HUES64 (cell line): ENCODE data around the gene RPS6KA1.
"Not testable (repeated sequence)": the region's sequence is repeated elsewhere in the genome, so short reads cannot be mapped to it uniquely, and the experiment has no call there.

Experiments
- H3K27ac ChIP-seq: 2 replicates; pipeline ENCODE4 v1.7.0; 2013; ENCODE audit warnings: low read depth, low read length, inconsistent platforms
- H3K27me3 ChIP-seq: 2 replicates; pipeline ENCODE4 v1.6.1; 2013; ENCODE audit warnings: mild to moderate bottlenecking, low read length; ENCODE audit not compliant: insufficient read depth
- H3K36me3 ChIP-seq: 2 replicates; pipeline ENCODE4 v1.6.1; 2013; ENCODE audit warnings: mild to moderate bottlenecking, low read length; ENCODE audit not compliant: insufficient read depth
- H3K4me1 ChIP-seq: 2 replicates; pipeline ENCODE4 v1.6.1; 2013; ENCODE audit warnings: mild to moderate bottlenecking, low read length, moderate library complexity; ENCODE audit not compliant: insufficient read depth
- H3K4me3 ChIP-seq: 2 replicates; pipeline ENCODE4 v1.5.1; 2013; ENCODE audit warnings: mild to moderate bottlenecking, low read length, moderate library complexity
- H3K9ac ChIP-seq: 2 replicates; pipeline ENCODE4 v1.6.1; 2013; ENCODE audit warnings: mild to moderate bottlenecking, low read depth, low read length
- H3K9me3 ChIP-seq: 2 replicates; pipeline ENCODE4 v1.6.1; 2013; ENCODE audit warnings: low read depth, low read length; ENCODE audit not compliant: insufficient read depth
- WGBS: fragments of 150-250, 120-280 bp; methylation state at CpG from one replicate; pipeline ENCODE4 v1.1.7; 2013; ENCODE audit warnings: missing lambda C conversion rate; 5-methylcytosine and 5-hydroxymethylcytosine counted together

The RPS6KA1 gene

DNA sequence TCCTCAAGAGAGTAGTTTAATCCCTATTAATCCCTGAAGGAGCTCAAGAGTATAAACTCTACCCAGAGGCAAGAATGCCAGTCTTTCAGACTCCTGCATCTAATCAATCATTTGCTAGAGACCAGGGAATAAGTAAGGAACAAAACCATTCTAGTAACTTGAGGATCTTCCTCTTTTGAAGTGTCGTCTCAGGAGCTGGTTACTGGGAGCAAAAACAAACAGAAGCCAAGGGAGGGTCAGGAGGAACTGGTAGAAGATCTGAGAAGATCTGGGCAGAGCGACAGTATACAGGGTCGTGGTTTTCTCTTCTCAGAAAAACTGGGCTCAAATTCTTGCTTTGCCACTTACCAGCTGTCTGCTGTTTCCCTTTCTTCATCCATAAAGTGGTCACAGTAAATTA is 69.3 kb downstream of the RPS6KA1 start:
- Histone ChIP-seq H3K4me1 (peaks cover 9% of the 10 kb centered on the region), H3K4me3 (no peak overlapping the region), H3K36me3 (no peaks in the 10 kb centered on the region), H3K27ac (no peak overlapping the region), H3K9ac (no peak overlapping the region), H3K27me3 (no peaks in the 10 kb centered on the region), H3K9me3 (no peaks in the 10 kb centered on the region)
- 72% methylated on average over 3 of the region's 3 CpGs for WGBS

DNA sequence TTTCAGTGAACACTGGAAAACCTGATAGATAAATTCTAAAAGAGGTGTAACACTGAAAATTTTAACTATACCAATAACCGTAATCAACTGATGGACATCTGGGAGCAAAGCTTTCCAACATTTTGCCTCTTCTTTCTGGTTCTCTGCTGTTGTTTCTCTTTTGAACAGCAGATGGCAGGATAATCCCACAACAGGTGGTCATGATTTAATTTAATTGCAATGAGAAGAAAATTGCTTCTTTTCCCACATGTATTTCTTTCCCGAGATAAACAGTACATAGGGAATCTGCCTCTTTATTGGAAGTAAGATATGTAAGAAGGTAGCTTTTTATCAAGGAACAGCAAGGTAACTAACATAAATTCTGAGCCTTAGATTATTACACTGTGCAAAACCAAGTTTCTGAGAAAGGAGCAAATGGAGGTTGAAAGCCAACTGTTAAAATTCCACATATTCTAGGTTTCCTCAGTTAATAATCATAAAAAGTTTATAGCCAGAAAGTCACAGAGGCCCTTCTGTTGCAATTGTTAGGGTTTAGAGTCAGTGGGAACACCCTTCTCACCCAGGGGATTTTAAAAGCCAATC is 72.9 kb downstream of the RPS6KA1 start:
- H3K27me3 ChIP-seq = no peaks in the 10 kb centered on the region
- no peak overlapping the region for H3K27ac ChIP-seq
- H3K4me1 ChIP-seq = peaks cover 21% of the 10 kb centered on the region
- WGBS = 62% methylated on average over 1 of the region's 2 CpGs
- H3K9me3 ChIP-seq = no peaks in the 10 kb centered on the region
- H3K36me3 ChIP-seq = no peaks in the 10 kb centered on the region
- no peak overlapping the region for H3K9ac ChIP-seq
- no peak overlapping the region for H3K4me3 ChIP-seq

DNA sequence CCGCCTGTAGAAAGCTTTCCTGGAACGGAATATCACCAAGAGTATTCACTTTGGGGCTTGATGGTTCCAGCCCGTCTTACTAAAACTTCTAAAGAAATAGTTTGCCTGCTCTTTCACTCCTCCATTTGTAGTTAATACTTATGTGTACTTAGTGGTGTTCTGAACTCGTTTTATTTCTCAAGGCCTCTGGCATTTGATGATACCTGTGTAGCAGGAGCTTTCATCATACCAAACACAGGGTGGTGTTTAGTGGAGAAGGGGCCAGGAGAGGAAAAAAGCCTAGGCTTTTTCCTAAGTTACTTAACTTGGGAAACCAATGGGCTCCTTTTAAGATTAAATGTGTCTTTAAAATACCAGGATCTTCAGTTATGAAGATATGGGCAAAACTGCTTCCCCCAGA is 74.3 kb downstream of the RPS6KA1 start:
- 95% methylated on average over 4 of the region's 4 CpGs for WGBS
- Histone ChIP-seq H3K9ac (no peak overlapping the region), H3K27me3 (no peaks in the 10 kb centered on the region), H3K27ac (no peak overlapping the region), H3K9me3 (no peaks in the 10 kb centered on the region), H3K4me3 (no peak overlapping the region), H3K36me3 (no peaks in the 10 kb centered on the region), H3K4me1 (peaks cover 21% of the 10 kb centered on the region)

DNA sequence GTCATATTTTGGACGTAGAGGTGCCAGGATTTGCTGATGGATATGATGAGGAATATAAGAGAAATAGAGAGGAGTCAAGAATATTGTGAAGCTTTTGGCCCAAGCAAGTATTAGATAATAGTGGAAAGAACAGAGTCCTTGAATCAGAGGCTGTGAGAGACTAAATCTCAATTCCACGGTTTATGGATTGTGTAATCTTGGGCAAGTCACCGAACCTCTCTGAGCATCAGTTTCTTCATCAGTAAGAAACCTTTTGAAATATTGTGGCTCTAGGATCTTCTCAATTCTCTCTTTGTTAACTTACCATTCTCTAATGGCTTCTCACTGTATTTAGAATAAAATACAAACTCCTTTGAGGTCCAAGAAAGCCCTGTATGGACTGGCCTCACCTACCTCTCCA is 77.6 kb downstream of the RPS6KA1 start:
- Histone ChIP-seq H3K9ac (no peak overlapping the region), H3K4me3 (no peak overlapping the region), H3K4me1 (peaks cover 32% of the 10 kb centered on the region), H3K36me3 (no peaks in the 10 kb centered on the region), H3K27me3 (no peaks in the 10 kb centered on the region), H3K27ac (no peak overlapping the region), H3K9me3 (no peaks in the 10 kb centered on the region)
- WGBS = 95% methylated on average over 3 of the region's 3 CpGs

DNA sequence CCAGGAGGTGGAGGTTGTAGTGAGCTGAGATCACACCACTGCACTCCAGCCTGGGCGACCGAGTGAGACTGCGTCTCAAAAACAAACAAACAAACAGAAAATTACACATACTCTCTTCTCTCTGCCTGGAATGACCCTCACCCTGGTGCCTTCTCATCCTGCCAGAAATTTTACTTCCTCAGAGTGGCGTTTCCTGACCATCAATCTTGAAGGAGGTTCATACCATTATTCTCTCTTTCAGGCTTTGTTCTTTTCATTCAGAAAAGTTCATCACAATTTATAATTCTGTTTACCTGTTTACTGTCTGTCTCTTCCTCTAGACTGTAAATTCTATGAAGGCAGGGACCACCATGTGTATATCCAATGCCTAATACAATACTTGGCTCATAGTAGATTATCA is 79.3 kb downstream of the RPS6KA1 start:
- 91% methylated on average over 4 of the region's 4 CpGs for WGBS
- Histone ChIP-seq H3K4me3 (no peak overlapping the region), H3K36me3 (no peaks in the 10 kb centered on the region), H3K4me1 (peaks cover 22% of the 10 kb centered on the region; the same call in 1 of the 2 replicates), H3K9ac (no peak overlapping the region), H3K9me3 (no peaks in the 10 kb centered on the region), H3K27me3 (no peaks in the 10 kb centered on the region), H3K27ac (no peak overlapping the region)

DNA sequence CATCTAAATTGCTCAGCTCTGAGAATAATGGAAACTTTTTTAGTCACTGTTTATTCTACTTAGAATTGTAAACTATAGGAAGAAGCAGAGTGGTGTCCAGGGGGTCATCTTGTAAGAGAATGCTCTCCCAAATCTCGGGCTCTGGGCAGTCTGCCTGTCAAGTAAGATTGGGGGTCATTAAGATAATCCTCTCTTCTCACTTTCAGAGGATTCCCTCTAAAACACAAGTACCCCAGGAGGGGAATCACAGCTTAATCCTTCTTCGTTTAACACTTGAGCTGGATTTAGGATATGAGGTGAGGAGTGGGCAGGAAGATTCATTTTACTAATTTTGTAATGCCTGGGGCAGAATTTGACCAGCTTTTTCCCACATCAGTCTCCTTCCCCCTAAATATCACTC is 81.2 kb downstream of the RPS6KA1 start:
- H3K36me3 ChIP-seq = no peaks in the 10 kb centered on the region

DNA sequence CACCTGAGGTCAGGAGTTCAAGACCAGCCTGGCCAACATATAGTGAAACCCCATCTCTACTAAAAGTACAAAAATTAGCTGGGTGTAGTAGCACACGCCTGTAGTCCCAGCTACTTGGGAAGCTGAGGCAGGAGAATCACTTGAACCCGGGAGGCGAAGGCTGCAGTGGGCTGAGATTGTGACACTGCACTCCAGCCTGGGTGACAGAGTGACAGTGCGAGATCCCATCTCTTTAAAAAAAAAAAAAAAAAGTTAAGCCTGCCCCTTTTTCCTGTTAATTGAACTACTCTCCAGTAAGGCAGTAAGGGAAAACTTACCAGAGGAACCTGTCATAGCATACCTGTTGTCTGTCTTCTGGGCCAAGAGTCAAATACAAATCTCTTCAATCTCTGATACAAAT is 83.1 kb downstream of the RPS6KA1 start:
- not testable (repeated sequence) for H3K9me3 ChIP-seq, H3K36me3 ChIP-seq, H3K27me3 ChIP-seq, H3K4me3 ChIP-seq, H3K27ac ChIP-seq, H3K9ac ChIP-seq
- H3K4me1 ChIP-seq = peaks cover 15% of the 10 kb centered on the region
- 91% methylated on average over 4 of the region's 4 CpGs for WGBS

More for the DNA sequence above, 81.2 kb downstream of the RPS6KA1 start:
- H3K27ac ChIP-seq = no peak overlapping the region
- H3K27me3 ChIP-seq = no peaks in the 10 kb centered on the region
- H3K9ac ChIP-seq = no peak overlapping the region
- no peak overlapping the region for H3K4me3 ChIP-seq
- H3K9me3 ChIP-seq = no peaks in the 10 kb centered on the region
- peaks cover 15% of the 10 kb centered on the region for H3K4me1 ChIP-seq
- no CpG with 5 or more reads among the region's 2 CpGs for WGBS

DNA sequence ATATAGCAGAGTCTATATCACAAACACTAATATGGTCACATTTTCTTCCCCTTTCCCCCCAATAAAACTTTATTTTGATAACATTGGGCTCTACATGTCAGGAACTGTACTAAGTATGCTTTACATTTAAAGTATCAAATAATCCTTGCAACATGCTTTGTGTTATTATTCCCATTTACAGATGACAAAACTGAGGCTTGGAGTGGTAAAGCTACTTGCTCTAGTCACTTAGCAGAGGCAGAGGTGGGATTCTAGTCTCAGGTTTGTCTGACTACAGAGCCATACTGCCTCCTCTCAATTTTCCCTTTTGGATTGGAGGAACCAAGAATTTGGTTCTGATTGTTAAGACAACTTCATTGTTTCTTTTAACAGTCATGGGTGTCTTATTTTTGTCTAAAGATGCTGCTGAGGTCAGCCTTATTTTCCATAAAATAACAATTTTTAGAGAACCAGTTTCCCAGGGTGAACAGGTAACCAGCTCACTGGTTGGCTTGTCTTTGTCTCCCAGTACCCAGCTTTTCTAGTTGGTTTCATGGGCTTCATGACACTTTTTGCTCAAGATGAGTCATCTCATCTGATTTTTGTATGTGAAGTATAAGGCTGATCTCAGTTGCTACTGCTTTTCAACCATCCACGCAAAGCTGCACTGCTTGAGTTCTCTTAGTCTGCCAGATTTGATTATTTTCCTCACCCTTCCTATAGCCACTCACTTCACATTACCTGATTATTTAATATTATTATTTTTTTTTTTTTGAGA is 85.3 kb downstream of the RPS6KA1 start:
- Histone ChIP-seq H3K9ac (no peak overlapping the region), H3K9me3 (no peaks in the 10 kb centered on the region), H3K36me3 (no peaks in the 10 kb centered on the region), H3K27ac (no peak overlapping the region), H3K4me3 (no peak overlapping the region), H3K4me1 (peaks cover 31% of the 10 kb centered on the region), H3K27me3 (no peaks in the 10 kb centered on the region)
- 100% methylated on average over 1 of the region's 1 CpG for WGBS

DNA sequence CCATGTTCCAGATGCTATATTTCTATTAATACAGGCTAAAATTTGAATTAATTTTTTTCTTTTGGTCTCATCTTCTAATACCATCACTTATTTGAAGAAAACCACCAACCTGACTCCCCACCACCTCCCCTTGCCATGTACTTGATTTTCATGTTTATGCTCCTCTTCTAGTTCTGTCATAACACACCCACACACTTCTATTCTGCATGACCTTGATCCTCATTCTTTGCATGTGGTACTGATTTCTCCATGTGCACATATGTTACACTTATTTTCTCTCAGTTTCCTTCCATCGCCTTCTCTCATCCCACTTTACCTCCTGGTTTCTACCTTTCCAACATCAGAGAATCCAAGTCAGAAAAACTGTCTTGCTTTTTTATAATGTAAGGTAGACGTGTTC is 87.3 kb downstream of the RPS6KA1 start:
- Histone ChIP-seq H3K4me1 (peaks cover 21% of the 10 kb centered on the region), H3K27ac (no peak overlapping the region), H3K4me3 (no peak overlapping the region), H3K9ac (no peak overlapping the region), H3K27me3 (no peaks in the 10 kb centered on the region), H3K9me3 (no peaks in the 10 kb centered on the region), H3K36me3 (no peaks in the 10 kb centered on the region)
- 96% methylated on average over 2 of the region's 2 CpGs for WGBS

DNA sequence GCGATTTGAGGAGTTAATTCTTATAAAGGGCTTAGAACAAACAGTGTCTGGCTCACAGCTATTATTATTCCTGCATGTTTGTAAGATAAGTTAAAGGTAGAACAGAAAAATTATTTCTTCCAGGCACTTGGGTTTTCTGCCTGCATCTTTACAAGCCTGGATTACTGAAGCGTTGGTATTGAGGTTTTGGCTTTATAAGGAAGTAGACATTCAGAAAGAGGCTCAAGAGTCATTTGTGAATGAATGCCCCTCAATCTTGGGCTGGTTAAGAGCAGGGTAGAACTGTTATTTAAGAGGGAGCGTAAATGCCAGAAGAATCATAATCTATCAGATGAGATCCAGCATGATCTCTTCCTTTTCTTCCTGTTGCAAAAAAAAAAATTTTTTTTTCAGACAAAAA is 89.0 kb downstream of the RPS6KA1 start:
- H3K4me3 ChIP-seq = peak overlapping the region; percentile 38
- H3K36me3 ChIP-seq = no peaks in the 10 kb centered on the region
- no peaks in the 10 kb centered on the region for H3K27me3 ChIP-seq
- H3K9me3 ChIP-seq = no peaks in the 10 kb centered on the region
- H3K9ac ChIP-seq = peak overlapping the region; percentile 45; the same call in 1 of the 2 replicates
- 21% methylated on average over 3 of the region's 3 CpGs for WGBS
- H3K4me1 ChIP-seq = peaks cover 21% of the 10 kb centered on the region
- peak overlapping the region; percentile 75; the same call in 1 of the 2 replicates for H3K27ac ChIP-seq
